ENCODE data around the gene FAM118B. TPM values are rescaled to one million over a fixed set of nuclear protein-coding genes. Genes with fewer than 3 reads are reported as not detected.

The FAM118B gene
- total and polyA plus RNA-seq, 3 donors from 2014 or later = 27.4 to 50.3 (median 36.3) TPM

DNA sequence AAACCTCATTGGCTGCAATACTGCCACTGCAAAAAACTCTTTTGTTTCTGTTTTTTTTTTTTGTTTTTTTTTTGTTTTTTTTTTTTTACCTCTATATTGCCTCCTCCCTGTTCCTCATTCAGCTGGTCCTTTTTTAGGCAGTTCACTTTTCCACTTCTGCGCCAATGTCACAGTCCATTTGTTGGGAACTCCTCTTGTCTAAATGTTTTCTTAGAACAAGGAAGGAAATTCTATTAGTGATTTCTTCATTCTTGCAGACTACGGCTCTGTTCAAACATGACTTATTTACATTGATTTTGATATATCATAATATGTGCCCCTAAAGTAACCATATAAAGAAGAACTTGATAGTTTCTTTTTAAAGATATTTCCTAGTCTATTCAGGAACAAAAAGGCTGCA lies 2.9 kb downstream of the FAM118B start:
- Histone ChIP-seq H3K27me3 (no peaks in the 10 kb centered on the region), H3K4me1 (peaks cover 35% of the 10 kb centered on the region), H3K27ac (peak overlapping the region in 1 of 2 donors; percentile 67), H3K36me3 (ENCODE audit: low read depth, missing control alignments) (no peaks in the 10 kb centered on the region), H3K4me3 (no peak overlapping the region), H3K9me3 (no peaks in the 10 kb centered on the region)
- WGBS, 2 donors = 53 to 59% methylated on average over 2 of the region's 2 CpGs
- DNase-seq = no peak
- TF ChIP-seq, protein P1, sequence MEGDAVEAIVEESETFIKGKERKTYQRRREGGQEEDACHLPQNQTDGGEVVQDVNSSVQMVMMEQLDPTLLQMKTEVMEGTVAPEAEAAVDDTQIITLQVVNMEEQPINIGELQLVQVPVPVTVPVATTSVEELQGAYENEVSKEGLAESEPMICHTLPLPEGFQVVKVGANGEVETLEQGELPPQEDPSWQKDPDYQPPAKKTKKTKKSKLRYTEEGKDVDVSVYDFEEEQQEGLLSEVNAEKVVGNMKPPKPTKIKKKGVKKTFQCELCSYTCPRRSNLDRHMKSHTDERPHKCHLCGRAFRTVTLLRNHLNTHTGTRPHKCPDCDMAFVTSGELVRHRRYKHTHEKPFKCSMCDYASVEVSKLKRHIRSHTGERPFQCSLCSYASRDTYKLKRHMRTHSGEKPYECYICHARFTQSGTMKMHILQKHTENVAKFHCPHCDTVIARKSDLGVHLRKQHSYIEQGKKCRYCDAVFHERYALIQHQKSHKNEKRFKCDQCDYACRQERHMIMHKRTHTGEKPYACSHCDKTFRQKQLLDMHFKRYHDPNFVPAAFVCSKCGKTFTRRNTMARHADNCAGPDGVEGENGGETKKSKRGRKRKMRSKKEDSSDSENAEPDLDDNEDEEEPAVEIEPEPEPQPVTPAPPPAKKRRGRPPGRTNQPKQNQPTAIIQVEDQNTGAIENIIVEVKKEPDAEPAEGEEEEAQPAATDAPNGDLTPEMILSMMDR (IDR thresholded peaks at IDR 0.05) = no peak
- TF ChIP-seq POLR2A (IDR thresholded peaks at IDR 0.05) = no peak
- intact Hi-C loops (cut with DNase I; ENCODE audit: low total_unique reads) = no loop called here

DNA sequence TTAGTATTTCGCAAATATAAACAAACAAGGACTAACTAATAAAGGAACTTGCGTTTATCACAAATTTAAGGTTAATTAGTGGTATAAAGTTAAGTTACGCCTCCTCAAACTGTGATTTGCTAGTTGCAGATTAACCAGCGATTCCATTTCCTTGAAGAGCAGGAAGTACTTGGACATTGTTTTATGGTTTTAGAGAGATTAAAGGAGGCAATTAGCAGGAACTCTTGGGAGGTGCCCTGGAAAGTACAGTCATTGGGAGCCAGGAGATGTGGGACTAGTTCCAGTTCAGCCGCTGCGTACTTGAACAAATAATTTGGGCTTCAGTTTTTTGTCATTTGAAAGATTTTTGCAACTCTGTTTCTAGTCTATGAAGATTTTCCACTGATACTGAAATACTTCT lies 3.3 kb downstream of the FAM118B start:
- DNase-seq = peak; percentile 86
- TF ChIP-seq, protein P1 (IDR thresholded peaks at IDR 0.05) = no peak
- Histone ChIP-seq H3K27ac (peak overlapping the region; percentile 60 to 67), H3K36me3 (ENCODE audit: low read depth, missing control alignments) (no peaks in the 10 kb centered on the region), H3K4me1 (peaks cover 35% of the 10 kb centered on the region), H3K9me3 (no peaks in the 10 kb centered on the region), H3K27me3 (no peaks in the 10 kb centered on the region), H3K4me3 (no peak overlapping the region)
- intact Hi-C loops (cut with DNase I; ENCODE audit: low total_unique reads) = no loop called here
- WGBS, 2 donors = 10 to 20% methylated on average over 6 of the region's 6 CpGs

DNA sequence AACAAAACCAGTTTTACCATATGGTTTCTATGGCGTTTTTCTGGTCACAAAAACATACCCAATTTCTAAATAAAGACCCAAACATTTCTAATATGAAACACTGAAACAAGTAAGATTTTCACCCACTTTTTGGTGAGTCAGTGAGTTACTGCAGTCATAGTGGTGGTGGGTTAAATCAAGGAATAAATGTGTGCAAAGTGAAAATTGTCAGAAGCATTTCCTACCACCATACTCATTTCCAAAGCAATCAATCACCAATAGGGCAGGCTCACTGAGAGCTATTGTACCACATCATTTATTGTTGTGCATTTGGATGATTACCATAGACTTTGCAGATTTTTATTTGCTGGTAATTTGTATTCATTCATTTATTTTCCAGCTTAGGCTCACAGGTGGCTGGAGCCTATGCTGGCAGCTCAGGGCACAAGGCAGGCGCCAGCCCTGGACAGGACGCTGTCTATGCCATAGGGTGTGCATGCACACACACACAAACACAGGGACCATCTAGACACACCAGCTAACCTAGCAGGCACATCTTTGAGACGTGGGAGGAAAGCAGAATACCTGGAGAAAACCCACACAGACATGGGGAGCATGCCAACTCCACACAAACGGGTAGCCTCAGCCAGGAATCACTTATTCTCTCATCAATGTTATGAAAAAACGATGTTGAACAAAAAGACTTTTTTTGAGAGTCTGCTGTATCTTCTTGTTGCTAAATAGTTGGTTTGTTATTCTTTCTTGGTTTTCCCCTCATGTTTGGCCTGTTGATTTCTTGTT lies 5.1 kb downstream of the FAM118B start:
- WGBS, 2 donors = 68 to 70% methylated on average over 6 of the region's 6 CpGs
- DNase-seq = no peak
- intact Hi-C loops (cut with DNase I; ENCODE audit: low total_unique reads) = no loop called here
- Histone ChIP-seq H3K36me3 (ENCODE audit: low read depth, missing control alignments) (no peaks in the 10 kb centered on the region), H3K4me3 (no peak overlapping the region), H3K9me3 (no peaks in the 10 kb centered on the region), H3K4me1 (peaks cover 33% of the 10 kb centered on the region), H3K27me3 (no peaks in the 10 kb centered on the region), H3K27ac (no peak overlapping the region)
- TF ChIP-seq, protein P1 (IDR thresholded peaks at IDR 0.05) = no peak
- TF ChIP-seq POLR2A (IDR thresholded peaks at IDR 0.05) = no peak

DNA sequence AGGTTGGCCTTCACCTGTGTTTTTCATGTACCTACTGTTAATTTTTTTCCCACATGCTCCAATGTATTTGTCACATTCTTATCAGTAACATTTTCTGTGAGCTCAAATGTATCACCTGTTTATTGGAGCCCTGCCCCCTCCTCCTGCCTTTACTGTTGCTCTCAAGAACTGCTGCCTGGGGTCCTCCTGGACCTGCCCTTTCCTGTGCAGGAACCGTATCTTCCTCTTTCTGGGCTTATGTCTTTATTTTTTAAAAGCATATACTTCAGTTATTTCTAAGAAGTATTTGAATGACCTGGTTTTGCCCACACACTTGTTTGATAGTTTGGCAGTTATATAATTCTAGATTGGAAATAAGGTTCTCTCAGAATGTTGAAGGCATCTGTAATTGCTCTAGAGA lies 5.9 kb downstream of the FAM118B start:
- 64 to 78% methylated on average over 1 of the region's 1 CpG for WGBS, 2 donors
- no peaks in the 10 kb centered on the region for H3K36me3 ChIP-seq (ENCODE audit: low read depth, missing control alignments)
- intact Hi-C loops (cut with DNase I; ENCODE audit: low total_unique reads) = no loop called here

More for the DNA sequence above, 5.9 kb downstream of the FAM118B start:
- Histone ChIP-seq H3K27ac (no peak overlapping the region), H3K27me3 (no peaks in the 10 kb centered on the region), H3K9me3 (no peaks in the 10 kb centered on the region), H3K4me1 (peaks cover 30% of the 10 kb centered on the region), H3K4me3 (no peak overlapping the region)
- no peak for DNase-seq
- TF ChIP-seq POLR2A (IDR thresholded peaks at IDR 0.05) = no peak
- TF ChIP-seq, protein P1 (IDR thresholded peaks at IDR 0.05) = no peak
